Measurements from ENCODE around the gene POU5F2. TPM values are rescaled to one million over a fixed set of nuclear protein-coding genes. Genes with fewer than 3 reads are reported as not detected.

POU5F2 gene
- total and polyA plus RNA-seq, 10 donors: under 0.01 to 11.7 (median 4.2) TPM

DNA sequence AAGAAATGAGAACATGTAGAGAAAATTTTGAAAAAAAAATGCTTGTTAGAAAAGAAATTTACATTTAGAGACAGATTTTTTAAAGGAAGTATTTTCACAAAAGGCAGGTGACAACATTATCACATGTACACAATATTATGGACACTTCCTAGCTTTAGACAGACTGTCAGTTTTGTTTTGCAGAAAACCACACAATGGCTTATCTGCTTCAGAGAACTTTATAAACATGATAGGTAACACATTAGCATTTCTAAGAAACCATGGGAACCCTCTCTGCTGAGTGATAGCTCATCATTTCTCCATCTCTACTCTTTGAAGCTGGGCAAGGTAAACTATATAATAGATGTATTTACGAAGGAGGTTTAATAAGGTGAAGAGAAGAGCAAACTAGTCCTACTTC is 25.6 kb downstream of the POU5F2 start:
- Histone ChIP-seq H3K4me3 (no peak overlapping the region), H3K4me1 (peaks cover 0 to 2% (median 0%) of the 10 kb centered on the region in 6 donors), H3K36me3 (no peaks in the 10 kb centered on the region), H3K27ac (no peak overlapping the region), H3K27me3 (replicated peaks in 1 of 7) (no peaks in the 10 kb centered on the region), H3K9me3 (peaks cover 0 to 4% (median 0%) of the 10 kb centered on the region in 8 donors)
- no peak for TF ChIP-seq CTCF (IDR thresholded peaks at IDR 0.05 in 8 of 11, conservative IDR thresholded peaks at IDR 0.05 in 3 of 11)
- no peak for TF ChIP-seq POLR2AphosphoS5 (IDR thresholded peaks at IDR 0.05)
- TF ChIP-seq POLR2A (IDR thresholded peaks at IDR 0.05): no peak
- intact Hi-C loops (cut with DNase I; ENCODE audit: low total_unique reads): no loop called here
- 93 to 97% (median 95%) methylated on average over 1 of the region's 1 CpG for WGBS, 5 donors
- no peak for DNase-seq

GRCh38 chr5:93715327-93715726 is 26.1 kb downstream of the POU5F2 start:
- TF ChIP-seq CTCF (IDR thresholded peaks at IDR 0.05 in 8 of 11, conservative IDR thresholded peaks at IDR 0.05 in 3 of 11): no peak
- no peak for TF ChIP-seq POLR2A (IDR thresholded peaks at IDR 0.05)
- H3K36me3 ChIP-seq: no peaks in the 10 kb centered on the region
- WGBS, 5 donors: 89 to 96% (median 94%) methylated on average over 2 of the region's 2 CpGs
- DNase-seq: no peak
- peaks cover 0 to 4% (median 0%) of the 10 kb centered on the region in 8 donors for H3K9me3 ChIP-seq
- no peak overlapping the region for H3K27ac ChIP-seq
- peaks cover 0 to 2% (median 0%) of the 10 kb centered on the region in 6 donors for H3K4me1 ChIP-seq
- intact Hi-C loops (cut with DNase I; ENCODE audit: low total_unique reads): no loop called here
- no peak overlapping the region for H3K4me3 ChIP-seq
- no peaks in the 10 kb centered on the region for H3K27me3 ChIP-seq (replicated peaks in 1 of 7)

DNA sequence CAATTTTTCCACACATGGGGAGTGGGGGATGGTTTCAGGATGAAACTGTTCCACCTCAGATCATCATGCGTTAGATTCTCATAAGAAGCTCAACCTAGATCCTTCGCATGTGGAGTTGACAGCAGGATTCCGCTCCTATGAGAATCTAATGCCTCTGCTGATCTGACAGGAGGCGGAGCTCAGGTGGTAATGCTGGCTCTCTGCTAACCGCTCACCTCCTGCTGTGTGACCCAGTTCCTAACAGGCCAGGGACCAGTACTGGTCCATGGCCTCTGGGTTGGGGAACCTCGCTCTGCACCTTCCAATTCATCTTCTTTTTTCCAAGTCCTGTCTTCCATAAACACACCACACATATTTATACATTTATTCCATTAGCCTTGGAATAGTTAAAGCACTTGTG is 33.0 kb downstream of the POU5F2 start:
- H3K27ac ChIP-seq: no peak overlapping the region
- 93 to 99% (median 97%) methylated on average over 6 of the region's 6 CpGs for WGBS, 5 donors
- no peaks in the 10 kb centered on the region for H3K4me1 ChIP-seq
- no peak overlapping the region for H3K4me3 ChIP-seq
- H3K9me3 ChIP-seq: peaks cover 0 to 4% (median 0%) of the 10 kb centered on the region in 8 donors
- intact Hi-C loops (cut with DNase I; ENCODE audit: low total_unique reads): no loop called here
- H3K27me3 ChIP-seq (replicated peaks in 1 of 7): no peaks in the 10 kb centered on the region
- H3K36me3 ChIP-seq: peaks cover 0 to 16% (median 0%) of the 10 kb centered on the region in 6 donors
- TF ChIP-seq POLR2A (IDR thresholded peaks at IDR 0.05) (no peak), CTCF (IDR thresholded peaks at IDR 0.05 in 8 of 11, conservative IDR thresholded peaks at IDR 0.05 in 3 of 11) (no peak), POLR2AphosphoS5 (IDR thresholded peaks at IDR 0.05) (no peak)
- DNase-seq: no peak

- intact Hi-C loops (cut with DNase I; ENCODE audit: low total_unique reads): no loop called here
- Histone ChIP-seq H3K4me3 (no peak overlapping the region), H3K27me3 (replicated peaks in 1 of 7) (no peaks in the 10 kb centered on the region), H3K4me1 (no peaks in the 10 kb centered on the region), H3K27ac (no peak overlapping the region), H3K36me3 (peaks cover 0 to 18% (median 0%) of the 10 kb centered on the region in 6 donors), H3K9me3 (no peaks in the 10 kb centered on the region)
- no peak for TF ChIP-seq POLR2AphosphoS5 (IDR thresholded peaks at IDR 0.05)
- 91 to 98% (median 97%) methylated on average over 1 of the region's 1 CpG for WGBS, 5 donors
- DNase-seq: no peak
Measured at GRCh38 chr5:93705896-93706295, 35.5 kb downstream of the POU5F2 start.

- Histone ChIP-seq H3K27ac (no peak overlapping the region), H3K4me3 (no peak overlapping the region), H3K4me1 (no peaks in the 10 kb centered on the region), H3K9me3 (no peaks in the 10 kb centered on the region), H3K27me3 (replicated peaks in 1 of 7) (no peaks in the 10 kb centered on the region), H3K36me3 (peaks cover 0 to 18% (median 0%) of the 10 kb centered on the region in 6 donors)
- DNase-seq: no peak
- intact Hi-C loops (cut with DNase I; ENCODE audit: low total_unique reads): no loop called here
- TF ChIP-seq CTCF (IDR thresholded peaks at IDR 0.05 in 8 of 11, conservative IDR thresholded peaks at IDR 0.05 in 3 of 11): no peak
- TF ChIP-seq POLR2A (IDR thresholded peaks at IDR 0.05): no peak
- TF ChIP-seq POLR2AphosphoS5 (IDR thresholded peaks at IDR 0.05): no peak
Measured at GRCh38 chr5:93704996-93705395, 36.4 kb downstream of the POU5F2 start.

All from spleen (tissue), 11 donors.